Measurements from ENCODE around the gene TENM3. TPM values are rescaled to one million over a fixed set of nuclear protein-coding genes. Genes with fewer than 3 reads are reported as not detected.
A peak's percentile ranks its signal among the peaks of the same experiment; 100 is the strongest.

TENM3 gene
- total and polyA plus RNA-seq, 2 donors from 2014 or later = 0.58 to 6.8 TPM

DNA sequence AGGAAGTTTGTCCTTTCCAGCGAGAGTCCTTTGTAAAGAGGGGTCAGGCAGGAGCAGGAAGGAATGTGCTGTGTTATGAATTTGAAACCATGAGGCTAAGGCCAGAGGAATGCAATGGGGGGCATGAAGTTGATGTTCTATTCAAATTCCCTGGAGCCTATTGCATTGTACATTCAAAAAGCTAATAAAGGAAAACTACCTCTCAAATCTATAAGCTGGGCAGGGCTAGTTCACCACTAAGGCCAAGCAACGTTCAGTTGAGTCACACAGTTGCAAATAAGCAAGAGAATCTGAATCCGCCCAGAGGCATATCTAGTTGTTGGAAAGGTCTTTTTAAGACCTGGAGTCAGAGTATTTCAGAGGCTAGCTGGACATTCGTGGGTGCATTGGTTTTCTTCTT is 525.6 kb downstream of the TENM3 start:
- Histone ChIP-seq H3K9me3 (ENCODE audit: control insufficient read depth in 2 of 3, insufficient read depth in 1 of 3, low read length in 3 of 3) (no peaks in the 10 kb centered on the region), H3K9ac (ENCODE audit: low read length in 3 of 3) (no peak overlapping the region), H3K27me3 (ENCODE audit: control insufficient read depth, insufficient read depth, low read length) (no peaks in the 10 kb centered on the region), H3K4me1 (ENCODE audit: control insufficient read depth in 2 of 3, insufficient read depth in 2 of 3, low read depth in 1 of 3, low read length in 3 of 3) (no peaks in the 10 kb centered on the region), H3K4me3 (ENCODE audit: low read length in 3 of 3) (no peak overlapping the region), H3K36me3 (ENCODE audit: control insufficient read depth in 2 of 3, insufficient read depth in 3 of 3, low read length in 3 of 3) (no peaks in the 10 kb centered on the region), H3K27ac (ENCODE audit: low read depth in 2 of 2, low read length in 2 of 2) (no peak overlapping the region)
- no peak for DNase-seq
- TF ChIP-seq, protein P1, sequence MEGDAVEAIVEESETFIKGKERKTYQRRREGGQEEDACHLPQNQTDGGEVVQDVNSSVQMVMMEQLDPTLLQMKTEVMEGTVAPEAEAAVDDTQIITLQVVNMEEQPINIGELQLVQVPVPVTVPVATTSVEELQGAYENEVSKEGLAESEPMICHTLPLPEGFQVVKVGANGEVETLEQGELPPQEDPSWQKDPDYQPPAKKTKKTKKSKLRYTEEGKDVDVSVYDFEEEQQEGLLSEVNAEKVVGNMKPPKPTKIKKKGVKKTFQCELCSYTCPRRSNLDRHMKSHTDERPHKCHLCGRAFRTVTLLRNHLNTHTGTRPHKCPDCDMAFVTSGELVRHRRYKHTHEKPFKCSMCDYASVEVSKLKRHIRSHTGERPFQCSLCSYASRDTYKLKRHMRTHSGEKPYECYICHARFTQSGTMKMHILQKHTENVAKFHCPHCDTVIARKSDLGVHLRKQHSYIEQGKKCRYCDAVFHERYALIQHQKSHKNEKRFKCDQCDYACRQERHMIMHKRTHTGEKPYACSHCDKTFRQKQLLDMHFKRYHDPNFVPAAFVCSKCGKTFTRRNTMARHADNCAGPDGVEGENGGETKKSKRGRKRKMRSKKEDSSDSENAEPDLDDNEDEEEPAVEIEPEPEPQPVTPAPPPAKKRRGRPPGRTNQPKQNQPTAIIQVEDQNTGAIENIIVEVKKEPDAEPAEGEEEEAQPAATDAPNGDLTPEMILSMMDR (IDR thresholded peaks at IDR 0.05; ENCODE audit: borderline replicate concordance, extremely low read depth, insufficient read depth) = no peak
- FAIRE-seq = no peak
- intact Hi-C loops (cut with DNase I) = no loop called here

DNA sequence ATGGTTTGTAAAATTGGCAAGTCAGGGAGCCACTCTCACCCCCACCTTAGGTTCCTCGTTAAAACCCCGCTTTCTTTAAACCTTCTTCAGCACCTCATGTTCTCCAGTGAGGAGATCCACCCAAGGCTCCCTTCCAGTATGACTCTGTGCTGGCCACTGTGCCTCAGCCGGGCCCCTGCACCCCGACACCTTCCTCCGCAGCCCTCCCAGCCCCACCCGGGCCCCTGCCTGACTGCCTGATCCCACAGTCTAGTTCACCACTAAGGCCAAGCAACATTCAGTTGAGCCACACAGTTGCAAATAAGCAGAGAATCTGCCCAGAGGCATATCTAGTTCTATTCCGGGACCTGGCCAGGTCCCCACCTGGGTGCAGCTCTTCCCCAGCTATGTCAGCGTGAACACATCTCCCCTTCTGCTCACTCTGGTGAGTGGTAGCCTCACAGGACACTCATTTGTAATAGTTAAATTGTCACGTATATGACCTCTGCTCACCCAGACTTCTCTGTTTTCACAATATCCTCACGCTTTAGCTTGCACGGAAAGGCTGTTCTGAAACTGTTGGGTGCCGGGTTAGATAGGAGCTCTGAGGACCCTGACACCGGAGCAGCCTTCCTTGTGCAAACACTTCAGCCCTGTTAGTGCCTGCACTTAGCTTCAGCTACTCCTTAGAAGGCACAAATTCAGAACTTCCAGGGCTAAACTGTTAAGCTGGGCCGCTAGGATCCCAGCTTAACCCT is 527.2 kb downstream of the TENM3 start:
- intact Hi-C loops (cut with DNase I) = no loop called here
- no peak for FAIRE-seq
- Histone ChIP-seq H3K27me3 (ENCODE audit: control insufficient read depth, insufficient read depth, low read length) (no peaks in the 10 kb centered on the region), H3K4me3 (ENCODE audit: low read length in 3 of 3) (no peak overlapping the region), H3K9me3 (ENCODE audit: control insufficient read depth in 2 of 3, insufficient read depth in 1 of 3, low read length in 3 of 3) (no peaks in the 10 kb centered on the region), H3K9ac (ENCODE audit: low read length in 3 of 3) (no peak overlapping the region), H3K27ac (ENCODE audit: low read depth in 2 of 2, low read length in 2 of 2) (no peak overlapping the region), H3K36me3 (ENCODE audit: control insufficient read depth in 2 of 3, insufficient read depth in 3 of 3, low read length in 3 of 3) (no peaks in the 10 kb centered on the region), H3K4me1 (ENCODE audit: control insufficient read depth in 2 of 3, insufficient read depth in 2 of 3, low read depth in 1 of 3, low read length in 3 of 3) (no peaks in the 10 kb centered on the region)
- TF ChIP-seq, protein P1 (IDR thresholded peaks at IDR 0.05; ENCODE audit: borderline replicate concordance, extremely low read depth, insufficient read depth) = no peak
- DNase-seq = peak in 2 of 5 donors; percentile 5 to 46

DNA sequence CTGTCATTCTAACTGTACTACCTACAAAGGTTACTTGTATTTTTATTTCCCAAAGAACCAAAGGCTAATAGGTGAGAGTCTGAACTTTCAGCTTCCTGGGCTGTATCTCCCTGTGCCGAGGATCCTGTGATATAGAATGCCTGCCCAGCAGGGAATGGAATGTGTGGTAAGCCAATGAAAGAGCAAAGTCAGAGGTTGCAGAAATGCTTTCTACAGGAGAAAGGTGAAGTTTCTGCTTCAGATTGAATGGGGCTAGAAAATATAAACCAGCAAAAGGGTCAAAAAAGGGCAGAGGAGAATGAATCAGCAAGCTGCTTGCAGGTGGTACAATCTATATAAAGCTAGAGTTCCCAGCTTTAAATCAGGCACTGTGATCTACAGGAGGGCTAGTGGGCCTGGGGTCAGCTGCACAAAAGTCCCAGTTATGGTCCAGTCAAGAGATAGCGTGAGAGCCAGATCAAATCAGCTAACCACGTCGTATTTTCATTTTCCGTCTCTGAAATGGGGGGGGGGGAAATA is 527.9 kb downstream of the TENM3 start:
- H3K36me3 ChIP-seq (ENCODE audit: control insufficient read depth in 2 of 3, insufficient read depth in 3 of 3, low read length in 3 of 3) = no peaks in the 10 kb centered on the region
- H3K27me3 ChIP-seq (ENCODE audit: control insufficient read depth, insufficient read depth, low read length) = no peaks in the 10 kb centered on the region
- TF ChIP-seq, protein P1 (IDR thresholded peaks at IDR 0.05; ENCODE audit: borderline replicate concordance, extremely low read depth, insufficient read depth) = no peak
- no peak overlapping the region for H3K9ac ChIP-seq (ENCODE audit: low read length in 3 of 3)
- no peak overlapping the region for H3K27ac ChIP-seq (ENCODE audit: low read depth in 2 of 2, low read length in 2 of 2)
- intact Hi-C loops (cut with DNase I) = no loop called here
- DNase-seq (peak in 2 of 5 donors; percentile 41 to 44), FAIRE-seq (no peak)
- no peak overlapping the region for H3K4me3 ChIP-seq (ENCODE audit: low read length in 3 of 3)
- H3K9me3 ChIP-seq (ENCODE audit: control insufficient read depth in 2 of 3, insufficient read depth in 1 of 3, low read length in 3 of 3) = no peaks in the 10 kb centered on the region
- no peaks in the 10 kb centered on the region for H3K4me1 ChIP-seq (ENCODE audit: control insufficient read depth in 2 of 3, insufficient read depth in 2 of 3, low read depth in 1 of 3, low read length in 3 of 3)
